ENCODE results near the gene PLEKHA6.
"Not testable (repeated sequence)": the region's sequence is repeated elsewhere in the genome, so short reads cannot be mapped to it uniquely, and the experiment has no call there.

Gene PLEKHA6

DNA sequence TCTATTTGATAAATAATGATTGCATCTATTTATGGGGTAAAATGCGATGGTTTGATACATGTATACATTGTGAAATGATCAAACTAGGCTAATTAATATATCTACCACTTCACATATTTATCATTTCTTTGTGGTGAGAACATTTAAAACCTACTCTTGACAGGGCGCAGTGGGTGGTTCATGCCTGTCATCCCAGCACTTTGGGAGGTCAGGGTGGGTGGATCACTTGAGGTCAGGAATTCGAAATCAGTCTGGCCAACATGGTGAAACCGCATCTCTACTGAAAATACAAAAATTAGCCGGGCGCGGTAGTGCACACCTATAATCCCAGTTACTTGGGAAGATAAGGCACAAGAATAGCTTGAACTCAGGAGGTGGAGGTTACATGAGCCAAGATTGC lies 25.3 kb downstream of the PLEKHA6 start:
- DNase-seq, result no peak

DNA sequence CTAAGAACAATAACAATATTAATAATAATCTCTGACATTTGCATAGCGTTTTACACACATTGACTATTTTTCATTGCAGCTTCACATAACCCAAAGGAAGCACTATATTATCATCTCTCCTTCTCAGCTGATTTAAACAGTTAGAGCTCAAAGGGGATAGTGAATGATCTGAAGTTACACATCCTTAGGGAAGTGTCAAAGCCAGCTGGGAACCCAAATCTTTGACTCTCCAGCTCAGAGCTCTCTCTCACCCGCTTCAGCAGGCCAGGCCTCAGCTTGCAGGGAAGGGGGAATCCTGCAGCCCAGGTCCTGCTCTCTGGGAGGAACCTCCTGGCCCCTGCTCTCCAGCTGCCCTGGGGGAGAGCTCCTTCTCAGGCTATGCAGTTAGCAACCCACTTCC lies 26.3 kb downstream of the PLEKHA6 start:
- no peak for DNase-seq

DNA sequence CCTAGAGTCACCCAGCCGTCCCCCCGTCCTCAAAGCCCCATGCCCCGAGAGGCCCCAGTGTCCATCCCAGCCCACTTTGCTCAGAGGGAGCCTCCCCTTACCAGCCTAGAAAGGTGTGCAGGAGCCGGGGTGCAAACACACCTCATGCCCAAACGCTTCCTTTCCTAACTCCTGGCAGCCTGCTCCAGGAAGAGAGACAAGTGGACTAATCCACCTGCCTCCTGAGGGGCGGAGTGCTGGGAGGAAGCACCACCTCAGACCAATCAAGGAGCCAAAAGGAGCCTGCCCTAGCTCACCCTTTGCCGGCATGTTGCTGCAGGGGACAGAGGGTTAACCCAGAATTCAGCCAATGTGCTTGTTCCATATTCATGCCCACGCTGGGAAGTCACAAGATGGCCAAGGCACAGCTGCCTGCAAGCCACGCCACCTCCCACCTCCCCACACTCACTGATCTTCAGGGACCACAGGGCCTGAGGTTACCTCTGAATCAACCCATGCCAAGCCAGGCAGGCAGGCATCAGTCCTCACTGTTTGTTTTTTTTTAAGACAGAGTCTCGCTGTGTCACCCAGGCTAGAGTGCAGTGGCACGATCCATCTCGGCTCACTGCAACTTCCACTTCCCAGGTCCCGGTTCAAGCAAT lies 27.8 kb downstream of the PLEKHA6 start:
- DNase-seq, result no peak

- DNase-seq, result no peak
These were observed 28.5 kb downstream of the PLEKHA6 start for GRCh38 chr1:204331275-204331674.

DNA sequence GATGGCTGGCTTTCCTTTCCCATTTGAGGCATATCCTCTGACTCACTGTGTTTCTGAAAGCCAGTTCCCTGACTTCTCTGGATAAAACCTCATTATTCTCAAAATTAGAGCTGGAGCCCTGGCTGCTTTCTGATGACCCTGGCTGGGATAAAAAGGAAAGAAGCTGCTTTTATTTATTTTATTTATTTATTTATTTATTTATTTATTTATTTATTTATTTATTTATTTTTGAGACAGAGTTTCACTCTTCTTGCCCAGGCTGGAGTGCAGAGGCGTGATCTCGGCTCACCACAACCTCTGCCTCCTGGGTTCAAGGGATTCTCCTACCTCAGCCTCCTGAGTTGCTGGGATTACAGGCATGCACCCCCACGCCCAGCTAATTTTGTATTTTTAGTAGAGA lies 31.9 kb downstream of the PLEKHA6 start:
- DNase-seq, result not testable (repeated sequence)

GRCh38 chr1:204327359-204327758 lies 32.4 kb downstream of the PLEKHA6 start:
- no peak for DNase-seq

- no peak for DNase-seq
These were observed 32.9 kb downstream of the PLEKHA6 start for GRCh38 chr1:204326771-204327300.

DNA sequence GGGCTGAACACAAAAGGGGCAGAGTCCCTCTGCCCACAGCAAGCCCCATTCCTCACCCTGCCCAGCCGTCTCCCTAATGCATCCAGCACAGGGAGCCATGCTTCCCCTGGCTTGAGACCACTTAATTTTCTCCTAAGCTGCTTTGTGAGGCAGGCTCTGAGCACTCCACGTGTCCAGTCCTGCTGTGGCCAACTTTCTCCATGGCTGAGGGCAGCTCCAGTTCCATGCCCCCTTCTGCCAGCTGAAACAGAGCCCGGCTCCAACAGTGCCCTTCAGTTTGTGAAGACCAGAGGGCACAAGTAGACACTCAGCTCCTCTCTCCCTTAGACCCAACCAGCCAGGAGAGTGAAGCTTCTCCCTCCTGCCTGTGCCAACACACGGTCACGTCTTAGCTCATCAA lies 33.8 kb downstream of the PLEKHA6 start:
- DNase-seq, result no peak

DNA sequence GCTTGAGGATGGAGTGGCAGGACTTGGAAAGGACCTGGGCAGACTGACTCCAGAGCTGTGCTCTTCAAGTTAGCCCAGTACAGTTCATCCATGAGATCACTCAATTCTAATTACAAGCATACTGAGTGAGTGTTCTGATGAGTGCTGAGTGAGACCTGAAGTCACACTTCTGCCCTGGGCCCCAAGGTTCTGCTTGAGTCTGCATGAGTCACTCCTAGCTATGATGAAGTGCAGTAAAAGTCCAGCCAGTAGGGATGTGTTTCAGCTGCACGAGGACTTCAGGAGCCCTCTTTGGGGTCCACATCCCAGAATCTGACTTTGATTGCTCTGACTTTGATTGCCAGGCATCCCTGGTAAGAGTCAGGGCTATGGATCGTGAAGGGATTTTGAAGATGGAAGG lies 35.8 kb downstream of the PLEKHA6 start:
- no peak for DNase-seq

GRCh38 chr1:204322339-204322868 lies 37.3 kb downstream of the PLEKHA6 start:
- no peak for DNase-seq

DNA sequence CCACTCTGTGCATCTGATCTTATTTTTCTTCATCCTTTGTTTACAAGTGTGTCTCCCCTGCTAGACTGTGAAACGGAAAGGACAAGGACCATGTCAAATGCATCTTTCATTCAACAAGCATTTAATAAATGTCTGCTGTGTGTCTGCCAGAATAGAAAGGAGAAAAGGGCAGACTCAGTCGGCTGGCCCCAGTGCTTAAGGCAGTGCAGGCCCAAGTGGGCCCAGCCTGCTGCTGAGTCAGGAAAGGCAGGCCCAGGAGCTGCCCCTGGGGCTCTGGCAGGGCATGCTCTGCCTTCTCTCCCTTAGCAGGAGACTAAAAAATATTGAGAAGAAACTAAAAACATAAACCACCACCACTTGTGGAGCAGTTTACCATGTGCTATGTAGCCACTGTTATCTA lies 38.1 kb downstream of the PLEKHA6 start:
- no peak for DNase-seq

GRCh38 chr1:204321051-204321450 lies 38.7 kb downstream of the PLEKHA6 start:
- no peak for DNase-seq

- DNase-seq, result no peak
These were observed 39.3 kb downstream of the PLEKHA6 start for GRCh38 chr1:204320382-204320804.

DNA sequence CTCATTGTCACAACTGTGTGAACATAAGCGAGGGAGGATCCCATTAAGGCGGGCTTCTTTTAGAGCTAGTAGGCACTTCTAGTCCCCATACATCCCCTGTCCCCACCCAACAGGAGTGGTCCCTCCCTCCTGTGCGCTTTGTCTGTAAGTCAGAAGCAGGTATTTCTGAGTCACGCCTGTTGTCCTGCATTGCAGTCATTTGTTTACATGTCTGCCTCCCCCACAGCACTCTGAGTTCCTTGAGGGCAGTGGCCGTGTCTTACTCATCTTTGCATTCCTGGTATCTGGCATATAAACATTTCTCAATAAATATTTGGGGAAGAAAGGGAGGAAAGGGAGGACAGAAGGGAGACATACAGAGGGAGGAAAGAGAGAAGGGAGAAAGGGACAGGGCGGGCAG lies 40.3 kb downstream of the PLEKHA6 start:
- DNase-seq, result no peak

GRCh38 chr1:204319027-204319426 lies 40.7 kb downstream of the PLEKHA6 start:
- no peak for DNase-seq

DNA sequence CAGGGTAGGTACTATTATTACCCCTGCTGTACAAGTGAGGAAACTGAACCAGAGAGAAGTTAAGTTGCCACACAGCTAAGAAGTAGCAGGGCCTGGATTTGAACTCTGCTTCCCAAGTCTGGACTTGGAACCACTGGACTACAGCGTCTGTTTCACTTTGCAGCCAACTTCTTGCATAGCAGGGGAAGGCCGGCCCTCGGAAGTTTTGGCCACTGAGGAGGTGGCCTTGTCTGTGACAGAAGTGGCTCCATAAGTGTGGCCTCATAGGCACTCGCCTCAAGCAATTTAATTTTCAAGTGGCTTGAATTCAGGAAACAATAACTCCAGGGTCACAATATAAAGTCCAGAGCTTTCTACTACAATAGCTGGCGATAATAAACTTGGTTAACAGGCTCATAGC lies 41.4 kb downstream of the PLEKHA6 start:
- no peak for DNase-seq

DNA sequence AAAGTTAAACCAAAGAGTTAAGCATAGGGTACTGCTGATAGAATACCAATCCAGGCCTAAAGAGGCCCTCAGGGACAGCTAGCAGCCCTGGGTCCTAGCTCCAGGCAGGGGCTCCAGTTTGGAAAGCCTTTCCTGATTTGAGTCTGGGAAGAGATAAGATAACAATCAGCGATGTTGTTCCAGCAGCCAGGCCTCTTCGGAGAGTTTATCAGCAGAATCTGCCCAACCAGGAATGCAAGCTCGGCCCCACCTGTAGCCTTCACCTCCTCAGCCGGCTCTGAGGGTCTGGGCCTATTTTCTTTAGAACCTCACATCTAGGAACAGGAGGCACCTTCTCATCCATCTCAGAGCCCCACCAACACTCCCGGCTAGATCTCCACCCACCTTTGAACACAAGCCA lies 42.6 kb downstream of the PLEKHA6 start:
- no peak for DNase-seq

GRCh38 chr1:204316164-204316563 lies 43.6 kb downstream of the PLEKHA6 start:
- peak; percentile 53 for DNase-seq

DNA sequence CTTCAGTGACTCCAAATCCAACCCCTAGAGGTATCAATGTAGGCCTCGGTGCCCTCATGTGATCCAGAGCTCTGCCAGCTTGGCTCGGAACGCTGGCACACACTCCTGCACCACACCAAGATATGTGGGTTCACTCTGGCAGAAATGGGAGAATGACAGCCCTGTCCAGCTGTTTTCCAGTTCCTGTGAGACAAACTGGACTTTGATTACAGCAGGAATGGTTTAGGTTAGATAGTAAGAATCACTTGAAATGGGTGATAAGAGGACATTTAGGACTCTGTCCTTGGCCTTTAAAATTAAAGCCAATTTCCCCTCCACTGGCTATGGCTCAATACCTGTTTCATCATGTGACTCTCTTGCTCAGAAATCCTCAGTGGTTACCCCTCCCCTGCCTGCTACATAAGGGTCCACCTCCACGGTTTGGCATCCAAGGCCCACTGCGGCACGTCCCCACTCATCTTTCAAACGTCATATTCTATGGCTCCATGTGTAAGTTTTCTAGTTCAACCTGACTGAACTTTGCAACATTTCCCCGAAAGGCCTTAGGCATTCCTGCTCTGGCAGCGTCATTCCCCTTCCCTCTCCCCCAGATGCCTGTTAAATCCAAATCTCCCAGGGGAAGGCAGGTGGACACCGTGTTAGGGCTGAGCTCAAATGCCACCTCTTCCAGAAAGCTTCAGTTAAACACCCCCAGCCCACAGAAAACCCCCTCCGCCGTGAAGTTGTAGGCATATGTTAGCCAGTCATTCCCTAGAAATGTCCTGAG lies 44.7 kb downstream of the PLEKHA6 start:
- DNase-seq, result no peak

DNA sequence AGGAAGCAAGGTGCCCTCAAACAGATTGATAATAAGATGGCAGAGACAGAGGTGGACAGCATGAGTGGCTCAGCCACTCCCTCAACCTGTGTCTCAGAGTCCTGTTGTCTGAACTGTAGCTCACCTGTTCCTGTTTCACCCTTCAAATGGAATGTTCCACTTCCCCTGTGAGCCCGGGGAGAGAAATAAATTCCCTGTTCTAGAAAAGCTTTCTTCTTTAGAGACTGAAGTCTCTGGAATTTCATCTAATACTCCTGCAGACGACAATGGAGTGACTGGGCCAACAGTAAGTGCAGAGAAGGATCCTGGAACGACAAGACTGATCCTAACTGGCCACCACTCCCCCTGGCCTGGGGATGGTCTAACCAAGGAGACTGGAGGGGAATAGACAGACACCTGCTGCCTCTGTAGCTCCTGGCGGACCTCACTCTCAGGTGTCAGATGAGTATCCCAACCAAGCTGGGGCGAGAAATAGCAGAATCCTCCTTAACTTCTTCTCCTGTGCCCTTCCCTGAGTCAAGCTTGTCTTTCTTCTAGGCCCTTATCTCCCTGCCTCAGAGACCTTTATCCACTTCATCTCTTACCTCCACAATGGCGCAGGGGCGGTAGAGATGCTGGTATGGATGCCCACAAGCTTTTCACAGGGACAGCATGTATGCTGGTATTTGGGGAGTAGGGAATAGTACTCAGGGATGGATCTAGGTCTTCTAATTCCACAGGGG lies 45.4 kb downstream of the PLEKHA6 start:
- DNase-seq, result no peak

- no peak for DNase-seq
These were observed 46.1 kb downstream of the PLEKHA6 start for GRCh38 chr1:204313675-204314074.

- not testable (repeated sequence) for DNase-seq
These were observed 48.8 kb downstream of the PLEKHA6 start for GRCh38 chr1:204310970-204311369.

DNA sequence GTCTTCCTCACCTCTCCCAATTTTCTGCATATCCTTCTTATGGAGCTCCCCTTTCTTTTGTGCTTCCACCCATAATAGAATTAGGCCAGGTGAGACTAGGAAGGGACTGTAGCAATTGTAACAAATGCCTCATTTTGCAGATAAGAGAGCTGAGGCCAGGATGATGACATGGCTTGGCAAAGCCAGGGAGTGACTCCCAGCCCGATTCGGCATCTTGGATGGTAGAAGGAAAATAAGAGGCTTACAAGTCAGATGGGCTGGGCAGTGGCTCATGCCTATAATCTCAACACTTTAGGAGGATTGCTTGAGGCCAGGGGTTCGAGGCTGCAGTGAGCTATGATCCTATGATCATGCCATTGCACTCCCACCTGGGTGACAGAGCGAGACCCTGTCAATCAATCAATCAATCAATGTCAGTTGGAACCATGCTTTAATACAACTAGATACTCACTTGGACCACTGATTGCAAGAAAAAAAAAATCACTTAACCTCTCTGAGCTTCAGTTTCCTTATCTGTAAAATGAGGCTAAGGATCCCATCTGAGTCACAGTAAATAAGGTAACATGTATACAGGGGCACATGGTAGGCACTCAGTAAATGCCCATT lies 51.6 kb downstream of the PLEKHA6 start:
- DNase-seq, result no peak

Data from left hindlimb (tissue), 1 donor.